GOT3 (cell line): ENCODE data around the gene SPC24.

ENCODE experiments used
- DNase-seq: peaks from one replicate; lab custom pipeline; 2025; ENCODE audit warnings: mixed read lengths; lab: John Stamatoyannopoulos, UW

SPC24 gene, protein sequence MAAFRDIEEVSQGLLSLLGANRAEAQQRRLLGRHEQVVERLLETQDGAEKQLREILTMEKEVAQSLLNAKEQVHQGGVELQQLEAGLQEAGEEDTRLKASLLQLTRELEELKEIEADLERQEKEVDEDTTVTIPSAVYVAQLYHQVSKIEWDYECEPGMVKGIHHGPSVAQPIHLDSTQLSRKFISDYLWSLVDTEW

DNA sequence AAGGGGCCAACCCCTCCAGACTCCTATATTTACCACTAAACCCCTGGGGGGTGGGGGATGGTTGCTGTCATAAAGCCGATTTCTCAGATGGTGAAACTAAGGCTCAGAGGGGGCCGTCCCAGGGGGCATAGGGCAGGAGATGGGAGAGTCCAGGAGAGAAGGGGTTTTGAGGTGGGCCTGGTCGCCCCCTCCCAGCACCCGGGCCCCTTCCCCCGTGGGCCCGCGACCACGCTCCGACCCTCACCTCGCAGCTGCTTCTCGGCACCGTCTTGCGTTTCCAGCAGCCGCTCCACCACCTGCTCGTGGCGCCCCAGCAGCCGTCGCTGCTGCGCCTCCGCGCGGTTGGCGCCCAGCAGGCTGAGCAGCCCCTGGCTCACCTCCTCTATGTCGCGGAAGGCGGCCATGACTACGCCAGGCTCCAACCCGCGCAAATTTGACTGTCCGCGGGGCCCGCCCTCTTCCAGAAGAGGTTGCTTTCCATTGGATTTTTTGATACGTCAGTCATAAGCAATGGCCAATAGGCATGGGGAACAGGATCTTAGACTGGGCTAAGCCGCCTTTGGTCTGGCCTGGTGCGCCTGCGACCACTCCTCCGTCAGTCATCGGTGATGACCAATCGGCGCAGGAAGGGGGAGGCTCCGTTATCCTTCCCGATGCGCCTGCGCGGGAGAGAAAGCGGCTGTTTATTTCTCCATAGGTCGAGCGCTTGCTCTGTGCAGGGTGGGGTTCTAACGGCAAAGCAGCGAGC lies at the start of gene SPC24:
SPC24 (minus strand) TSS at position 410 of the 748 bp plus-strand sequence; CDS start at position 404, 6 bp downstream.
- DNase-seq: peak; percentile 90

DNA sequence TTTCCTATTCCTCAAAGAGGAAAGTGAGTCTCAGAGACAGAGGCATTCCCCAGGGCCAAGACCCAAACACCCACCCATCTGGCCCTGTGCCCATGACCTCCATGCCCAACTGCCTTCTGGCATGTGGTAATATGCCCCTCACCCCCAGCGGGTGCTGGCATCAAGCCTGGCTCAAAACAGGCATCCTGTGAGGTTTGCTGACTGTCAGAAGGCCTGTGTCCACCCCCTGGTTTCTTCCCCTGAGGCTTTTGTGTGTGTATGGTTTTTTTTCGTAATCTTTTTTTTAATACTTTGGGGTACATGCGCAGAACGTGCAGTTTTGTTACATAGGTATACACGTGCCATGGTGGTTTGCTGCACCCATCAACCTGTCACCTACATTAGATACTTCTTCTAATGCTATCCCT lies 49.4 kb upstream of the SPC24 start:
- no peak for DNase-seq

DNA sequence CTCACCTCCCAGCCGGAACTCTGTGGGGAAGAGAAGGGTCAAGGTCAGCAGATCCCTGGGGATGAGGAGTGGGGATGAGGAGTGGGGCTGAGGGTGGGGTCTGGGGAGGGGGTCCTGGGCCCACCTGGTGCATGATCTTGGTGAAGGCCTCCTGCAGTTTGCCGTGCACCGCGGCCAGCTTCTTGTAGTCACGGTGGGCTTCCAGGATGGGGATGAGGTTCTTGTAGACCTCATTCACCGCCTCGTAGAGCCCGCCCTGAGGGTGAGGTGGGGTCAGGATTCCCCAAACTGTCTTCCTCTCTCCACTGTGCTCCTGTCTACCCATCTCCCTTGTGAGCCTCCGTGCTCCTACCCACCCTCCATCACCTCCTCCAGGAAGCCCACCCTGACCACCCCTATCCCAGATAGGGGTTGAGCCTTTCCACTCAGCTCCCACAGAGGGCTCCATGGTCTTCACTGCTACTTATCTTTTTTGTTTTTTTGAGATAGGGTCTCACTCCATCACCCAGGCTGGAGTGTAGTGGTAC lies 48.6 kb upstream of the SPC24 start:
- no peak for DNase-seq

DNA sequence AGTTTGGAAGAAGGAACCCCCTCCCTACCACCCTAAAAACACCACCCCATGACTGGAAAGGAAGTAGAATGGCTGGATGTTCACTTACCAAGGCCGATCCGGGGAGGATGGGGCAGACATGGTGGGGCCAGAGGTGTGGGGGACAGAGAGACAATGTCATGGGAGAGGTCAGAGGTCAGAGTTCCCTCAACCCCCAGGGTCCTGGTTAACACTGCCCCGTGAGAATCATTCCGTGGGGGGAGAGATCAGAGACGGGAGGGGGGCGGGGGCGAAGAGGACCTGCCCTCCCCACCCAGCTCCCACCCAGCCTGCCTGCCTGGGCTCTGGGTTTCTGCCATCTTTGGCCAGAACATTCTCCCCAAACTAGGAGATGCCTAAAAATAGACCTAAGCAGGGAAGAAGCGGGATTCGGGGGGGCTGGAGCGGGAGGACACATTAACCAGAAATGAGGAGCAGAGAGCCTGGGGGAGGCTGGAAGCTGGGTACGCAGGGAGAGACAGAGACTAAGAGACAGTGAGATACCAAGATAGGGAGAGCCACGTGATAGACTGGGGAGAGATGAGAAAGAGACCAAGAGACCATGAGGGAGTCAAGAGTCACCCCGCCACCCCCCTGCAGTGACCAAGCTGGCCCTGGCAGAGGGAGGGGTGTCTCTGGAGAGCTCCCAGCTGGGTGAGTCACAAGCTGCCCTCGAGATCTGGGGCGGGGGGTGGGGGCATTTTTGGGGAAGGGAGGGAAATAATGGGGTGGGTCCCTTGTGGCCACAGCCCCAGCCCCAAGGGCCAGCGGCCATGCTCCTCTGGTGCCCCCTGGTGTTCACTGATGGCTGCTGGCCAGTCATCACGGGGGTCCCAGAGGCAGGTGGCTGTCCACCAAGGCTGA lies 47.9 kb upstream of the SPC24 start:
- no peak for DNase-seq

DNA sequence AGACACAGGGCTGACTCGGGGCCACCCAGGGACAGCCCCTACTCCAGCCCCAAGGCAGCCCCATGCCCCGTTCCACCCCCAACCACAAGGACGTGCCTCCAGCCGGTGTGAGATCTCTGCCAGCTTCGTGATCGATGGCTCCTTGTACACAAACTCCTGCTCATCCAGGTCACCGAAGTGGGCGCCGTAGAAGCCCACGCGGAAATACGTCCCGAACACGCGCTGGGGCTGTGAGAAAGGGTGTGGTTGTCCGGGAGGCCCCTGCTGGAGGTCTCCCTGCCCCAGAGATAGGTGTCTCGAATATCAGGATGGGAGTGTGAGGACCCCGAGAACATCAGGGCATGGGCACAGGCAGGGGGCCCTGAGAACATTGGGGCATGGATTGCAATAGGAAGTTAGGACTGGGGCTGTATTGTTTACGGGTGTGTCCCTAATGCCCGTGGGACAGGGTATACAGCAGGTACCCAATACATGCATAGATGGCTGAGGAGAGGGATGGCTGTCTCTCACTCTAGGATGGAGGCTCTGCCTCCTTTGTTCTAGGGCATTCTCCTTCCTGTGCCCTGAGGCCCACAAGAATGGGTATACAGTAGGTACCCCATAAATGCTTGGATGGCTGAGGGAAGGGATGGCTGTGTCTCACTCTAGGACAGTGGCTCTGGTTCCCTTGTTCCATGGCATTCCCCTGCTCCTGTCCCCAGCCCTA lies 47.1 kb upstream of the SPC24 start:
- DNase-seq: no peak

DNA sequence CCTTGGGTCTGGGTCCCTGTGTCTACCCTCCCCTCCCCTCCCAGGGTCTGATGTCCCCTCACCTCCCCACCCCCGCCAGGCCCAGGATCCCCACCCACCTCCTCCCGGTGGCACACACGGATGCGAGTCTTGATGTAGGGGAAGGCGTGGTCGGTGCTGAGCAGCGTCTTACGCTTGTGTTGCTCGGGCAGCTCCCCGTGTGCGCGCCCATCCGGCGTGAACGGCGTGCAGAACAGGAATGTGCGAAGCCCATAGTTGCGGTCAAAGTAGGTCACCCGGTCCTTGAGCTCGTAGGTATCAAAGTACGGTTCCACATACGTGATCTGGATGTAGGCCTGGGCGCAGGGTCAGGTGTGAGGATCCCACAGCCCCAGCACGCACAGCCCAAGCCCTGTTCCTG lies 46.2 kb upstream of the SPC24 start:
- no peak for DNase-seq

DNA sequence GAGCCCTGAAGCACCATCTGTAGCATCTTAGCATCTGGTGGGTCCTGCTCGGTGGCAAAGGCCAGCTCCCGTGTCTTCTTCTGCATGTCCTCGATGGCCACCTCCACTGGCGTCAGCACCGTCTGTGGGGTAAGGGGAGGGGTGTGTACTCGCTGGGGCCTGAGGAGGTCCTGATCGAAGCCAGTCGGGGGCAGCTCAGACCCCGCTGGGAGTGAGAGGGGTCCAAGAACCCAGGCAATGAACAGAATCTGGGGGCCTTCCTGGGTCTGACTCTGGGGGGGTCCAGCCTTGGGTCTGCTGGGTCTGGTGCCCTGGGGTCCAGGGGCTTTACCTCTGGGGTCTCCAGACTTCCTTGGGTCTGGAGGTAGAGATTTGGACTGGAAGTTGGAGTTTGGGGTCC lies 45.3 kb upstream of the SPC24 start:
- DNase-seq: no peak

DNA sequence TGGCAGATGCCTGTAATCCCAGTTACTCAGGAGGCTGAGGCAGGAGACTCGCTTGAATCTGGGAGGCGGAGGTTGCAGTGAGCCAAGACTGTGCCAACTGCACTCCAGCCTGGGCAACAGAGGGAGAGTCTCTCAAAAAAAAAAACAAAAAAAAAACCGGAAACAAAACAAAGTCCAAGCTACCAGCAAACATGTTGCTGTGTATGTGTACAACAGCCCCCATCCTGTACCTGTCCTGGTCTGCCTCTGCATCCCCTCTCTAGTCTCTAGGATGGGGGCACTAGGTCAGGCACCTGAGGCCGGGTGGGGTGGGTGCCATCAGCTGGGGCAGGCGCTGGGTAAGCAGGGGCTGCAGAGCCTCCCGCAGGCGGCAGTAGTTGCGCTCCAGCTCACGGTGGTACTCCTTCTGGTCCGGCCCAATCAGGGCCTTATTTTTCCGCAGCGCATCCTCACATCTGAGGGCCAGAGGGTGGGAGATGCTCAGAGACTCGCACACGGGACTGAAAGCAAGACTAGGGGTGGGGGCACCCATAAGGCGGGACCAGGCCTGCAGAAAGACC lies 44.5 kb upstream of the SPC24 start:
- DNase-seq: no peak

DNA sequence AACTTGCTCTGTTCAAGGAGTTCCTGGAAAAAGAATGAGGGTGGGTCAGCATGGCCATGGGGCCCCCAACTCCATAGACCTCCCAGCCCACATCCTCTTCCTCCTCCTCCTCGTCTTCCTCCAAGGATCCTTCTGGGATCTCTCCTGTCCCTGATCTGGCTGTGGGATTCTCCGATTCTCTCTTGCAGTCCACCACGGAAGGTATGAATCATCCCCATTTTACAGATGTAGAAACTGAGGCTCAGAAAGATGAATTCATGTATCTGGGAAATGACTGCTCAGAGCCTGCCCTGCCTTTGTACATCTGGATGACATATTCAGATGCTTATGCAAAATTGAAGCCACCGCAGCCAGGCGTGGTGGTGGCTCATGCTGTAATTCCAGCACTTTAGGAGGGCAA lies 43.9 kb upstream of the SPC24 start:
- DNase-seq: no peak

DNA sequence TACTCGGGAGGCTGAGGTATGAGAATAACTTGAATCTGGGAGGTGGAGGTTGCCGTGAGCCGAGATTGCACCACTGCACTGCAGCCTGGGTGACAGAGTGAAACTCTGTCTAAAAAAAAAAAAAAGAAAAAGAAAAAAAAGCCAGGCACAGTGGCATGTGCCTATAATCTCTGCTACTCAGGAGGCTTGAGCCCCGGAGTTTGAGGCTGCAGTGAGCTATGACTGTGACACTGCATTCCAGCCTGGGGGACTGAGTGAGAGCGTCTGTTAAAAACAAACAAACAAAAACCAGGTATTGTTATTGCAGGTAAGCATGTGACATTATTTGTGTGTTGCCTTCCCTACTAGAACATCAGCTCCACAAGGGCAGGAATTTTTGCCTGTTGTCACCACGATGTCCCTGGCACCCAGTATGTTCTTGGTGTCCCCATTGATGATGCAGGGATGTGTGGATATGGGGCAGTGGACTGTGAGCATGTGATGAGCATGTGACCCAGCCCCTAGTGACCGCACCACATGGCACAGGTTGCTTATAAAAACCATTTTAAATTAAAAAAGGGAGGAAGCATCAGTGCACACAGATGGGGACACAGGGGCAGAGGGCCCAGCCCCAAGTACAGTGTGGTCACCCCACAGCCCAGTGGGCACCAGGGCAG lies 43.3 kb upstream of the SPC24 start:
- DNase-seq: no peak

DNA sequence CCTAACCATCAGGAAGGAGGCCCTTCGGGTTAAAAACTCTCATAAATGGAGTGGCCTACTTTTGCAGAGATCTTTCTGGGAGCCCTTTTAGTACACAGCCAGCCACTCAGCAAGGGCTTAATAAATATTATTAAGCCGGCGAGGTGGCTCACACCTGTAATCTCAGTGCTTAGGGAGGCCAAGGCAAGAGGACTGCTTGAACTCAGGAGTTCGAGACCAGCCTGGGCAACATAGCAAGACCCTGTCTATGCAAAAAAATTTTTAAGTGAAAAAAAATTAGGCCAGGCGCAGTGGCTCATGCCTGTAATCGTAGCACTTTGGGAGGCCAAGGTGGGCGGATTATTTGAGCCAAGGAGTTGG lies 42.6 kb upstream of the SPC24 start:
- DNase-seq: no peak

DNA sequence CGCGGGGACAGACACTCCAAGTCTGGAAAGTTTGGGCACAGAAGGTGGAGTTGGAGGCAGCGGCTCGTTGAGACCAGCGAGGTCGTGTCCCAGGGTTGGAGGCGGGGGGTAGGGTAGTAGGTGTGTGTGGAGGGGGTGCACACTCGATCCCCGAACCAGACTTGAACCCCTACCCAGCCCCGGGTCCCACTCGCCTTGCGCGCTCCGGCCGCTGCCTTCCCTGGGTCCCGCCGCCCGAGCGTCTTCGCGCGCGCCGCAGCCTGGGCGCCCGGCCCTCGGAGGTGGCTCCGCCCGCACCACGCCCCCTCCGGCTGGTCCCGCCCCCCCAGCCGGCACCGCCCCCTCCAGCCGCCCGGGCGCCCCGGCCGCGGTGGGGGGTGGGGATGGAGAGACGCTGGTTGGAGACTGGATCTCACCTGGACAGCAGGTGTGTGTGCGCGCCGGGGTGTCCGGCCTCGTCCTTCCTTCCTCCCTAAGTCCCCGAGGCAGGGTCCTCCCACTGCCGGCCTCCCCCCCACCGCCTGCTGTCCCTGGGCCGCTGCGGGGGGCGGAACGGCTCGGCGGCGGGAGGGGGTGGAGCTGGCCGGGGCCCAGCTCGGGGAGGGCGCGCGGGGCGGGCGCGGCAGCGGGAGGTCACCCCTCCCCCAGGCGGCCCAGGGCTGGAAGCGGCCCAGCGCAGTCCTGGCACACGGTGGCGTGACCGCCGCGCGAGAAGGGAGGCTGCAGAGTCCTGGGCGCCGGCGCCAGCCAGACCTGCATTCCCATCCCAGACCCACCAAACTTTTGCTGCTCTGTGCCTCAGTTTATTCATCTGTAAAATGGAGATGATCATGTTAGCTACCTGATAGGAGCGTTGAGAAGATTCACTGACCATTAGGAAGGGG lies 42.0 kb upstream of the SPC24 start, which contains the start of gene KANK2:
KANK2 (minus strand) TSS at position 255 of the 884 bp plus-strand sequence. CDS start 3,034 bp downstream, outside the sequence.
- DNase-seq: peak; percentile 43

DNA sequence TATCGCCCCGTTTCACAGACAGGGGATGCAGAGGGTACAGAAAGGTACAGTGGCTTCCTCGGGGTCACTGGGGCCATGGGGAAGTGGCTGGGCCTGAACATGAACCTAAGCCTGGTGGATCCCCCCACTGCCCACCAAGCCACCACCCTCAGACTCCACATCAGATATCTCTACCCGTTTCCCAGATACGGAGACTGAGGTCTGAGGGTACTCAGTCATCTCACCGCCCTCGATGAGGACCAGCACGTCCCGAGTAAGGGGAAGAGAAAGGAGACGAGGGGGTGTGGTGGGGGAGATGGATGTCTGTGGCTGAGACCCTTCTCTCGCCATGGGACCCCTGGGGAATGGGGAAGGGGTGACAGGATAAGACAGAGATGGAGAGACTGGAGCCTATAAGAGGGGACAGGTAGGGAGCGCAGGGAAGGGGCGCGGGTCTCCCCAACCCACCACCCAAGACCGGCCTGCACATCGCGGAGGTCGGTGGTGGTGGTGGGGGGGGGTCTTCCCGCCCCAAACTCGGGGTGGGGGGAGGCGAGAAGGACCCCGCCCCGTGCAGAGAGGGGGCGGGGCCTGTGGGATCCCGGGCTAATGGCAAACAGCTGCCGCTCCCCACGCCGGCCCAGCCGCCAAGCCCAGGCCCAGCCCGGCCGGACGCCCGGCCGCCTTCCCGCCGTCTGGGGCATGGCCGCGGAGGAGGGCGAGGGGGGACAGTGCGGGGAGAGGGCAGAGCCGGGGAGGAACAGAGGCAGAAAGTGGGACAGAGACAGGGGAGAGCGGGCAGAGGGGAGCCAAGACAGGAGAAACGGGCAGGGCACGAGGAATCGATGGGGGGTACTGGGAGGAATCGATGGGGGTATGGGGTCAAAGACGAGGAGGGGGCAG lies 41.1 kb upstream of the SPC24 start:
- DNase-seq: no peak

DNA sequence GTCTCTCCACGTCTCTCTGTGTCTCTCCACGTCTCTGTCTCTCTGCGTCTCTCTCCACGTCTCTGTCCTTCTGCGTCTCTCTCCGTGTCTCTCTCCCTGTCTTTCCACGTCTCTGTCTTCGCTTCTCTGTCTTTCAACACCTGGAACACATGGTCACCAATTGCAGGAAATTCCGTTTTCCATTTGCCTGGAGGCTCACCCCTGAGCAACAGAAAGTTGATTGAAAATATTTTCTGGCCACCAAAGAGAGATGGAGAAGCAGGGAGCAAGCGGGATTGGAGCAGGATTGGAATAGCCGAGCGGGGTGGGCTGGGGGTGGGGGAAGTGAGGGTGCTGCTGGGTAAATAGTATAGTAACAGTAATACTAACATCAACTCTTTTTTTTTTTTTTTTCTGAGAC lies 40.1 kb upstream of the SPC24 start:
- no peak for DNase-seq

DNA sequence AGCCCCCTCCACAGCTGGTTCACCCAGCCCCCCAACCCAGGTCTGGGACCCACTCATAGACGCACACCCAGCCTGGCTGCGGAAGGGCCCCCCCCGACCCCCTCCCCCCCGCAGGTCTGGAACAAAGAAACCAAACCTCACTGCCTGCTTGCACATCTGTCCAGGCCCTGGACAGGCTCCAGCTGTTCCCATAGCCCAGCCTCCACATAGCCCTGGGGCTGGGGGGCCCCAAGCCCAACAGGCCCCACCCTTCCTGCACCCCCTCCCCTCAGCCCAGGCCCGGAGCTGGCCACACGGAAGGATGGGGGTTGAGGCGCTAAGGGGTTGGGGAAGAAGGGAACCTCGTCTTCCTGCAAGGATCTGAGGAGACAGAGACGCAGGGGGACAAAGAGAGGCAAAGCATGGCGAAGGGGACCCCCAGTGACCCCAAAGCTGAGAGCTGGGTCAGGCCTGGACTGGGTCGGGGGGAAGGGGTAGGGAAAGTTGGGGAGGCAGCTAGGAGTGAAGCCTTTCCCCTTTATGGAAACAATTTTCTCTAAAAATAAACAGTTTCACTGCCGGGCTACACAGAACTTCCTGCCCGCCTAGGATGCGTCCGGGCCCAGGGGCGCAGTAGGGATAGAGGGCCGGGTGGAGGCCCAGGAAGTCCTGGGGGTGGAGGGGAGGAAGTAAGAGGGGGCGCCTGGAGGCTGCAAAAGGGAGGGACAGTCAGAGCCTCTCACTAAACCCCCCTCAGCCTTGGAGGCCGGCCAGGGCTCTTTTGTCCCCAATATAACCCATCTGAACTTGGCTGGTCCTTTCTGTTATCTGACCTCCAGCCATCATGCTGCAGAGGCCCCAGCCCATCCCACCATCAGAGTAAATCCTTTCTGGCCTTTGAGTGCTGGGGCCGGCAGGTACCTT lies 39.3 kb upstream of the SPC24 start:
- DNase-seq: no peak

DNA sequence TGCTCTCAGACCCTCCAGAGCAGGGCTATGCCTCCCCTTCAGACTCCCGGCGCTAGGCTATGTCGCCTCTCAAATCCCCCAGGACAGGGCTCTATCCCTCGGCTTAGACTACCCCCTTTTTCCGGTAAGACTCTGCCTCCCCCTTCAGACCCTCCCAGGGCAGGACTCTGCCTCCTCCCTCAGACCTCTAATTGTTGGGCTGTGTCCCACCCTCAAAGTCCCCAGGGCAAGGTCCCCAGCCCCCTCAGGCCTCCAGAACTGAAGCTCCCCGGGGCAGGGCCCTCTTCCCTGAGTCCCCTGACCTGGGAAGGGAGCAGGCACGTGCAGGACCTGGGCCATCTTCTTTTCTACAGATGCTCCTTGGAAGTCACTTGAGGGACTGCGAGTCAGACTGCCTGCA lies 38.6 kb upstream of the SPC24 start:
- DNase-seq: no peak

DNA sequence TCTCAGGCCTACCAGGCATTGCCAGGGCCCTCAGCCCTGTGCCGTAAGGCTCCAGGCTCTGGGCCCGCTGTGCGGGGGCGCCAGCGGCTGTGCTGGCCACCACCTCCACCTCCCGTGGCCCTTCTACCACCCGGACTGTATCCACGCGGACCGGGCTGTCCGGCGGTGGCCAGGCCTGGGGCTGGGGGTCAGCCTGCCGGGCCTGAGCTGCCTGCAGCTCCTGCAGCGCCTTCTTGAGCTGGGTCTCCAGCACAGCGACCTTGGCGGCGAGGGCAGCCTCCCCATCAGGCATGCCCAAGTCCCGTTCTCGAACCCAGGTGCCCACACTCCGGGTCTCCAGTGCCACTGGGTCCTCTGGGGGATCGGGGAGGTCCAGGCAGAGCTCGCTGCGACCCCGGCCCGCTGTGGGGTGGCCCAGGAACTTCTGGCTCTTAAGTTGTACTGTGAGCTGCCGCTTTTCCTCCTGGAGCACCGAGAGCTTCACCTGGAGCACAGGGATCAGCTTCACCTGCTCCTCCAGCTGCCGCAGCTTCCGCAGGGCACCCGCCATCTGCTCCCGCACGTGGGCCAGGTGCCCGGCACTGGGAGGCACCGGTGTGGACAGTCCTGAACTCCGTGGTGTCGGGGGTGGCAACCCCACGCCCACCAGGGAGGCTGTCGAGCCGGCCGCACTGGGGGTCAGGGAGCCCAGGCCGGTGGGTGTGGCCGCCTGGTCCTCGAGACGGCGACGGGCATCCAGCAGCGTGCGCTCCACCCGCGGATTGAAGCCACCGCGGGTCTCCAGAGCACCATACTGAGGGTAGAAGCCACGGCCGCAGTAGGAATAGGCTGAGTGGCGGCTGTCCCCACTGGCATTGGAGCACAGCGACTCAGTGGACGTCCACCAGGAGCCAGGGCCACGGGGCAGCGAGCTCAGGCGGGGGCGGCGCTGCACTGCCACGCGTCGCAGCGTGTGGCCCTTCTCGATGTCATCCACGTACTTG lies 37.7 kb upstream of the SPC24 start:
- no peak for DNase-seq
